AG09309 (cell line): ENCODE measurements around the gene USP50.

ENCODE experiments used
- DNase-seq: peaks from one replicate; pipeline ENCODE4 v3.0.0-alpha.2; 2010; ENCODE audit warnings: low read depth
- H3K4me3 ChIP-seq: 2 replicates; pipeline ENCODE4 v1.5.1; 2011; ENCODE audit warnings: mild to moderate bottlenecking, low read depth, low read length, moderate library complexity; ENCODE audit not compliant: control insufficient read depth
- TF ChIP-seq, protein P1 (sequence below): IDR thresholded peaks from 2 replicates; pipeline ENCODE4 v1.5.1; 2011; ENCODE audit warnings: mild to moderate bottlenecking, low read depth, low read length, inconsistent platforms; ENCODE audit not compliant: insufficient read depth, control insufficient read depth; ENCODE audit errors: missing control alignments

USP50 gene

DNA sequence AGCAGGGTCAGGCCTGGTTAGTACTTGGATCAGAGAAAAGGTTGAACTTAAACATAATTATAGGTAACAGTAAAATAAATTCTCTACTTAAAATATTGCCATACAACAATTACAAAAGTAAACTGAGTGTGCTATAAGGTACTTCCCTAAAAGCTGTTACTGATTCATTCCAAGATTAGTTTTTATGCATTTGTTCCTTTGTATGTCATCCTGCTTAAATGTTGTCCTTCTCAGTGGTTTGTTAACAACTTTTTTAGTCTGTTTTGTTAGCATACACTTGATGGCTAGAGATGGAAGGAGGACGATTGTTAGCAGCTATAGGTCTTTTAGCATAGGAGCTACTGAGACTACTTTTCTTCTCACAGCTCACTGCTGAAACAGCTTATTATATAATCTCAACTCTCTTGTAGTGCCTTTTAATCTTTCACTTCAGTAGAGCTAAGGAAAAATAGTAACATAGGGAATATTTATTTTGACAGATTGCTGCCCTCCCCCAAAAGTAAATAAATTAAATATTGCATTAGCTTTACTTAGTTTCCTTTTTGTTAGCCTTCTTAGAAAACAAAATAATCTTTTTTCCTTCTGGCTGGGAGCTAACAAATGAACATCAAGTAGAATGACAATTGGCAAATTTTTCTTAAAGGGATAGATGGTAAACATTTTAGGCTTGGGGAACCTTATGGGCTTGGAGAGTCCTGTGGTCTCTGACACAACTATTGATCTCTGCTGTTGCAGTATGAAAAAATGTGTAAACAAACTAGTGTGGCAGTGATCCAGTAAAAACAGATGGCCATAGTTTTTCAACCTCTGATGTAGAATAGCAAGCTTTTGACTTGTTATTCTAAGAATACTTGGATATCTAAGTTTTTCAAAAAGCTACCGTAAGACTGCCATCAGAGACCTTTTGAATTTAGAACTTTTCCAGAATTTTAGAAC lies 82.8 kb downstream of the USP50 start:
- no peak for DNase-seq
- H3K4me3 ChIP-seq: no peak overlapping the region
- TF ChIP-seq, protein P1, sequence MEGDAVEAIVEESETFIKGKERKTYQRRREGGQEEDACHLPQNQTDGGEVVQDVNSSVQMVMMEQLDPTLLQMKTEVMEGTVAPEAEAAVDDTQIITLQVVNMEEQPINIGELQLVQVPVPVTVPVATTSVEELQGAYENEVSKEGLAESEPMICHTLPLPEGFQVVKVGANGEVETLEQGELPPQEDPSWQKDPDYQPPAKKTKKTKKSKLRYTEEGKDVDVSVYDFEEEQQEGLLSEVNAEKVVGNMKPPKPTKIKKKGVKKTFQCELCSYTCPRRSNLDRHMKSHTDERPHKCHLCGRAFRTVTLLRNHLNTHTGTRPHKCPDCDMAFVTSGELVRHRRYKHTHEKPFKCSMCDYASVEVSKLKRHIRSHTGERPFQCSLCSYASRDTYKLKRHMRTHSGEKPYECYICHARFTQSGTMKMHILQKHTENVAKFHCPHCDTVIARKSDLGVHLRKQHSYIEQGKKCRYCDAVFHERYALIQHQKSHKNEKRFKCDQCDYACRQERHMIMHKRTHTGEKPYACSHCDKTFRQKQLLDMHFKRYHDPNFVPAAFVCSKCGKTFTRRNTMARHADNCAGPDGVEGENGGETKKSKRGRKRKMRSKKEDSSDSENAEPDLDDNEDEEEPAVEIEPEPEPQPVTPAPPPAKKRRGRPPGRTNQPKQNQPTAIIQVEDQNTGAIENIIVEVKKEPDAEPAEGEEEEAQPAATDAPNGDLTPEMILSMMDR: no peak

DNA sequence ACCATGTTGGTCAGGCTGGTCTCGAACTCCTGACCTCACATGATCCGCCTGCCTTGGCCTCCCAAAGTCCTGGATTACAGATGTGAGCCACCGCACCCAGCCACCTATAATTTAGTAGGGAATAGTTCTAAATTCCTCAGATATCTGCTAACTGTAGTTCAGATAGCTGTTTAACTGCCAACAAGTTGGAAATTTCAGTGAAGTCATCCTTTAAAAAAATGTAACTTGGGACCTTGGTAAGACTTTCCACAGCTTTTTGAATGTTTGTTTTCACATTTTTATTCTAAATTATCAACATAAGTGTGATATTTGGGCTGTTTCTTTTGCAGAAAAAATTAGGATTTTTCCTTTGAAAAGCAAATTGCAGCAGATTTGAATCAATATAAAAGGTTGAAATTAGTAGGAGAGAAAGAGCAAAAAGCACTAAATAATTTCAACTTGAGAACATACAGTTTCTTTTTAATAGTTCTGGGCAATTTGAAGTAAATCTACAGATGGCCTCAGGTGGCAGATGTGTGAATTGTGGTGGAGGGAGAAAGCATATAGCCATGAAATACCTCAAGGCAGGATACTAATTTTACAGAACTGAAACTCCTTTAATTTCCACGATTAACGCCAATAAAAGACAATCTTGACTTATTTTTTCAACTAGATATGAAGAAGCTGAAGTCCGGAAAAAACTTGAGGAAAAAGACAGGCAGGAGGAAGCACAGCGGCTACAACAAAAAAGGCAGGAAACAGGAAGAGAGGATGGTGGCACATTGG lies 87.9 kb downstream of the USP50 start:
- no peak for DNase-seq
- no peak overlapping the region for H3K4me3 ChIP-seq
- TF ChIP-seq, protein P1: no peak

DNA sequence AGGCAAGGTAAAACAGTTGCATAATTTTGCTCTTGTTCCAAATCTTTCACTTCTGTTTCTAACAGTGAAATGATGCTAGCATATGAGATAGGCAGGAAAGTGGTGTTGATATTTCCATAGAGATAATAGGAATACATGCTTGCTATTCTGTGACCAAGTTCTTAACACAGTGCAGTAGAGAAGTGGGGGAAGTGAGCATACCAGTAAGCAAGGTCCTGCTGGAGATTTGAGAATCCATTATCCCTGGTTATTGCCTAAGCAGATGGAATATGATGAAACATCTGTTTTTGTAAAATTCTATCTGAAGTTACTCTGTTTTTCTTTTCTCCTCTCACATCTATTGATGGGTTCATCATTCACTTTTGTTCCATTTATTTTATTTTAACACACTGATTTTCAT lies 93.5 kb downstream of the USP50 start:
- peak; percentile 29 for DNase-seq
- no peak overlapping the region for H3K4me3 ChIP-seq
- TF ChIP-seq, protein P1: no peak
